Activated naive CD4-positive, alpha-beta T cell treated with anti-CD3 and anti-CD28 coated beads, Interleukin-2, amount 10 ng/mL, durations not matched to agents 7 days and 5 days (primary cell): ENCODE data around the gene SIGMAR1.

Experiments
- CTCF ChIA-PET: fragments of 350-600 bp; sonication (Branson Sonifier 250); formaldehyde crosslinking; loops from one replicate; lab custom pipeline; 2021; ENCODE audit warnings: antibody characterized with exemption; lab: Charles Lee
- DNase-seq: peaks from one replicate; pipeline ENCODE4 v3.0.0-alpha.2; 2020
- H3K27ac Mint-ChIP-seq: one replicate; pipeline ENCODE4 v1.8.0; 2021; ENCODE audit warnings: mild to moderate bottlenecking, moderate library complexity, mixed read lengths
- H3K27me3 Mint-ChIP-seq: one replicate; pipeline ENCODE4 v1.8.0; 2021; ENCODE audit warnings: mild to moderate bottlenecking, mixed read lengths
- H3K36me3 Mint-ChIP-seq: one replicate; pipeline ENCODE4 v1.8.0; 2021; ENCODE audit warnings: mixed read lengths
- H3K4me1 Mint-ChIP-seq: one replicate; pipeline ENCODE4 v1.8.0; 2021; ENCODE audit warnings: mixed read lengths
- H3K4me3 Mint-ChIP-seq: one replicate; pipeline ENCODE4 v1.8.0; 2021; ENCODE audit warnings: mild to moderate bottlenecking, moderate library complexity, mixed read lengths
- H3K9me3 Mint-ChIP-seq: one replicate; pipeline ENCODE4 v1.8.0; 2021; ENCODE audit warnings: mixed read lengths

SIGMAR1 gene

GRCh38 chr9:34637356-34638137, at the start of gene SIGMAR1:
Gene SIGMAR1, minus strand, starts transcription at chr9:34637787. Its CDS starts 90 bp downstream, at chr9:34637697.
- DNase-seq: peak; percentile 95
- Mint-ChIP-seq H3K27me3 (no peaks in the 10 kb centered on the region), H3K27ac (peak within 1 kb of the TSS; percentile 89), H3K4me3 (peak within 1 kb of the TSS; percentile 88), H3K9me3 (no peaks in the 10 kb centered on the region), H3K36me3 (peaks cover 12% of the 10 kb centered on the region), H3K4me1 (peaks cover 42% of the 10 kb centered on the region)
- CTCF ChIA-PET: interaction anchor here (0.9 to 9.9 kb wide), 11 partner anchors 9 to 348 kb away, joined by 3 to 130 read pairs (median 4); partner anchors contain the start of genes DCTN3, GALT and RPP25L

GRCh38 chr9:34686732-34687131, 49.1 kb upstream of the SIGMAR1 start:
- CTCF ChIA-PET: interaction anchor here (0.7 to 4.4 kb wide), 2 partner anchors 13 to 14 kb away, joined by 3 to 27 read pairs; no protein-coding TSS in a partner anchor
- H3K27me3 Mint-ChIP-seq: peaks cover 18% of the 10 kb centered on the region
- no peak overlapping the region for H3K27ac Mint-ChIP-seq
- no peaks in the 10 kb centered on the region for H3K9me3 Mint-ChIP-seq
- DNase-seq: no peak
- no peak overlapping the region for H3K4me3 Mint-ChIP-seq
- no peaks in the 10 kb centered on the region for H3K36me3 Mint-ChIP-seq
- no peaks in the 10 kb centered on the region for H3K4me1 Mint-ChIP-seq

- Mint-ChIP-seq H3K36me3 (no peaks in the 10 kb centered on the region), H3K27ac (no peak overlapping the region), H3K4me1 (no peaks in the 10 kb centered on the region), H3K4me3 (no peak overlapping the region), H3K27me3 (peaks cover 21% of the 10 kb centered on the region), H3K9me3 (no peaks in the 10 kb centered on the region)
- DNase-seq: no peak
- CTCF ChIA-PET: interaction anchor here (0.7 to 4.4 kb wide), 2 partner anchors 13 to 15 kb away, joined by 3 to 27 read pairs; no protein-coding TSS in a partner anchor
Observed at GRCh38 chr9:34686231-34686630, 48.6 kb upstream of the SIGMAR1 start.

DNA sequence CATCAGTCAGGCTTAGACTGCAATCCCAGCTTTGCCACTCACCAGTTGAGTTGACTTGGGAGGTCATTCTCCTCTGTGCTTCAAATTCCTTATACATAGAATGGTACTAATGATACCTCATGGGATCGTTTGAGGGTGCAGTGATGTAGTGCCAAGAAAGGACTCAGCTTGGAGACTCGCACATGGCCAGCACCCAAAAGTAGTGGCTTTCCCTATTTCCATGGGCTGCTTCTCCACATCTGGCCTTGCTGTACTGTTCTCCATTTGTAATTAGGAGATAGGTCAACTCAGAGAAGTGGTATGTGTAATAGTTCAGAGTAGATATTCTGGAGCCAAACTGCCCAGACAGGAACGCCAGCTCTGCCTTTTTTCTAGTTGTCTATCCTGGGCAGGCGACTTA, 48.0 kb upstream of the SIGMAR1 start:
- H3K27ac Mint-ChIP-seq: no peak overlapping the region
- H3K4me1 Mint-ChIP-seq: no peaks in the 10 kb centered on the region
- DNase-seq: no peak
- H3K9me3 Mint-ChIP-seq: no peaks in the 10 kb centered on the region
- no peaks in the 10 kb centered on the region for H3K36me3 Mint-ChIP-seq
- peaks cover 18% of the 10 kb centered on the region for H3K27me3 Mint-ChIP-seq
- CTCF ChIA-PET: interaction anchor here (4.4 kb wide), 1 partner anchor 15 kb away, joined by 27 read pairs; no protein-coding TSS in a partner anchor
- no peak overlapping the region for H3K4me3 Mint-ChIP-seq

DNA sequence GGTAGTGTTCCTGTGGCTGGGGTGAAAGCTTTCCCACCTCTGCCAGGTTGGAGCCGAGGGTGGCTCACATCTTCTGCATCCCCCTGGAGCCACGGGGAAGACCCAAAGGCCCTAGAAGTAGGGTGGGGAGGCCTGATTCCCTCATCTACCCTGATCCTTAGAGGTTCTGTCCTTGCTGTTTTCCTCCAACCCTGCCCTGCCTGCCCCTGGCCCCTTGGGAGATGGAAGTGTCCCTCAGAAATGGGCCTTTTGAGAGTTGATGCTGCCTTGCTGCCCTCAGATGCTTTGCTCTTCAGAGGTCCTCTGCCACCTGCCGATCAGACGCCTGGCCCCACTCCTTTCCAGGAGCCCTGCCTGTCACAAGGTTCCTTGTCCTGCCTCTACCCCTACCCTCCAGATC, 47.2 kb upstream of the SIGMAR1 start:
- Mint-ChIP-seq H3K9me3 (no peaks in the 10 kb centered on the region), H3K4me1 (no peaks in the 10 kb centered on the region), H3K4me3 (no peak overlapping the region), H3K27ac (peak overlapping the region; percentile 16), H3K36me3 (no peaks in the 10 kb centered on the region), H3K27me3 (peaks cover 16% of the 10 kb centered on the region)
- CTCF ChIA-PET: interaction anchor here (4.4 kb wide), 1 partner anchor 16 kb away, joined by 27 read pairs; no protein-coding TSS in a partner anchor
- no peak for DNase-seq

DNA sequence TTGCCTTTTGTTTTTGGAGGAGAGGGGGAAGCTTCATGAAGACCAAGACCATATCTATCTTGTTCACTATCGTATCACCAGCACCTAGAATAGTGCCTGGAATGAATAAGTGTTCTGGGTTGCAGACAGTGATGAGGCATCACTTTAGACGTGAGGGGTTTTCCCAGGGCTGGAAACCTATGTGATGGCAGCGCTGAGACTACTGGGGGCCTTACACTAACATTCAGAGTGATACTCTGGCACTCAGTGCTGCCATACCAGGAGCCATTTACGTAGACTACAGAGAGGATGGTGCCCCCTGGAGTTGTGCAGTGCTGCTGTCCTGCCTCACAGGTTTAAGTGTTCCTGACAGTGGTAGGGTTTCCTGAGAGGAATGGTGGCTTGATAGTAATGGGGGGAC, 46.6 kb upstream of the SIGMAR1 start:
- Mint-ChIP-seq H3K27me3 (peaks cover 13% of the 10 kb centered on the region), H3K36me3 (no peaks in the 10 kb centered on the region), H3K27ac (no peak overlapping the region), H3K4me1 (no peaks in the 10 kb centered on the region), H3K9me3 (no peaks in the 10 kb centered on the region), H3K4me3 (no peak overlapping the region)
- CTCF ChIA-PET: interaction anchor here (1.2 to 4.4 kb wide), 2 partner anchors 8 to 17 kb away, joined by 3 to 27 read pairs; no protein-coding TSS in a partner anchor
- DNase-seq: no peak

GRCh38 chr9:34675869-34676268, 38.3 kb upstream of the SIGMAR1 start:
- no peaks in the 10 kb centered on the region for H3K9me3 Mint-ChIP-seq
- no peak overlapping the region for H3K4me3 Mint-ChIP-seq
- no peaks in the 10 kb centered on the region for H3K27me3 Mint-ChIP-seq
- H3K27ac Mint-ChIP-seq: no peak overlapping the region
- H3K36me3 Mint-ChIP-seq: no peaks in the 10 kb centered on the region
- CTCF ChIA-PET: interaction anchor here (1.1 kb wide), 1 partner anchor 27 kb away, joined by 5 read pairs; no protein-coding TSS in a partner anchor
- no peak for DNase-seq
- H3K4me1 Mint-ChIP-seq: no peaks in the 10 kb centered on the region

DNA sequence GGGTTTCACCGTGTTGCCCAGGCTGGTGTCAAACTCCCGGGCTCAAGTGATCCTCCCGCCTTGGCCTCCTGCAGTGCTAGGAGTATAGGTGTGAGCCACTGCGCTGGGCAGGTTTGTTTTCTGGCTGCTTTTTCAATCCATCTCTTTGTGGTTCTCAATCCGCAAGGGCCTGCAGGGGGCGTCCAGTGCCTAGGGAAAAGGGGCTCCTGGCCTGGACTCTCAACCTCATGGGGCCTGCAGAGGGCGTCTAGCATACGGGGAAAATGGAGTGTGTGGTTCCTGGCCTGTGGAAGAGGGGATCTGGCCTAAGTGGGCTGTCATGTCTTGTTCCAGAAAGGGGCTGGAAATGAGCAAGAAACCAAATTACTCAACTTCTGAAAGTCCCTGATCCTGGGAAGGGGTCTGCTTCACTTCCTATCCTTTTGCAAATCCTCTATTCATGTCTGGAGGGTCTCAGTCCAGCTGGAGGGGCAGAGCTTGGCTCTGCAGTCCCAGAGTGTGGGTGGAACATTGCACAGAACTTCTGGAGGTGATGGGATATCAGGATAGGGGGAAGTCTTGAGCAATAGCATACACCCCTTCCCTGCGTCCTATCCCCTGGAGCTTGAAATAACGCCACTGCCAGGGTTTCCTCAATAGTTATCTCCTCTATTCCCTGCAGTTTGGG, 37.6 kb upstream of the SIGMAR1 start:
- no peaks in the 10 kb centered on the region for H3K4me1 Mint-ChIP-seq
- peak; percentile 74 for DNase-seq
- CTCF ChIA-PET: interaction anchor here (0.6 to 1.1 kb wide), 4 partner anchors 10 to 27 kb away, joined by 3 to 7 read pairs (median 4); no protein-coding TSS in a partner anchor
- peaks cover 3% of the 10 kb centered on the region for H3K9me3 Mint-ChIP-seq
- peaks cover 3% of the 10 kb centered on the region for H3K36me3 Mint-ChIP-seq
- H3K27me3 Mint-ChIP-seq: no peaks in the 10 kb centered on the region
- no peak overlapping the region for H3K4me3 Mint-ChIP-seq
- H3K27ac Mint-ChIP-seq: no peak overlapping the region

- Mint-ChIP-seq H3K4me3 (no peak overlapping the region), H3K36me3 (peaks cover 7% of the 10 kb centered on the region), H3K27me3 (peaks cover under 1% of the 10 kb centered on the region), H3K4me1 (no peaks in the 10 kb centered on the region), H3K9me3 (peaks cover 7% of the 10 kb centered on the region), H3K27ac (no peak overlapping the region)
- CTCF ChIA-PET: interaction anchor here (0.6 to 1.1 kb wide), 4 partner anchors 9 to 28 kb away, joined by 3 to 7 read pairs (median 4); no protein-coding TSS in a partner anchor
- no peak for DNase-seq
Observed at GRCh38 chr9:34674440-34674839, 36.9 kb upstream of the SIGMAR1 start.

DNA sequence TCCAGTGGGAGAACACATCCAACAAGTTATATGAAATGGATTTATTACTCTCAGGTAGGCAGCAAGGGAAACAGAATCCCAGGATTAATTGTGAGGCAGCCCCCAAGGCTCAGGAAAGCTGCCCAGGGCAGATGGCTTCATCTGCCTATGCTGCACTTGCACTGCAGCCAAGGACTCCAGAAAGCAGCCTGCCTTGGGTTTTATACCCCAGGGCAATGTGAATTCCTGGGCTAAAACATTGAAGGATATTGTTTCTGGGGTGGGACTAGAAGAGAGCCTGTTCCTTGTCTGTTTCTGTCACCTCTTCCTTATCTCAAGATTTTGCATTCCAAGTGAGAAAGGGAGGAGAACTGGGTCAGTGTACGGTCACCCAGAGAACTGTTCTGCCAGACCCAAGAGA, 33.7 kb upstream of the SIGMAR1 start:
- Mint-ChIP-seq H3K4me1 (peaks cover 5% of the 10 kb centered on the region), H3K9me3 (peaks cover 14% of the 10 kb centered on the region), H3K27ac (no peak overlapping the region), H3K4me3 (no peak overlapping the region), H3K36me3 (peaks cover 19% of the 10 kb centered on the region), H3K27me3 (peaks cover 8% of the 10 kb centered on the region)
- DNase-seq: no peak
- CTCF ChIA-PET: no interaction called here

DNA sequence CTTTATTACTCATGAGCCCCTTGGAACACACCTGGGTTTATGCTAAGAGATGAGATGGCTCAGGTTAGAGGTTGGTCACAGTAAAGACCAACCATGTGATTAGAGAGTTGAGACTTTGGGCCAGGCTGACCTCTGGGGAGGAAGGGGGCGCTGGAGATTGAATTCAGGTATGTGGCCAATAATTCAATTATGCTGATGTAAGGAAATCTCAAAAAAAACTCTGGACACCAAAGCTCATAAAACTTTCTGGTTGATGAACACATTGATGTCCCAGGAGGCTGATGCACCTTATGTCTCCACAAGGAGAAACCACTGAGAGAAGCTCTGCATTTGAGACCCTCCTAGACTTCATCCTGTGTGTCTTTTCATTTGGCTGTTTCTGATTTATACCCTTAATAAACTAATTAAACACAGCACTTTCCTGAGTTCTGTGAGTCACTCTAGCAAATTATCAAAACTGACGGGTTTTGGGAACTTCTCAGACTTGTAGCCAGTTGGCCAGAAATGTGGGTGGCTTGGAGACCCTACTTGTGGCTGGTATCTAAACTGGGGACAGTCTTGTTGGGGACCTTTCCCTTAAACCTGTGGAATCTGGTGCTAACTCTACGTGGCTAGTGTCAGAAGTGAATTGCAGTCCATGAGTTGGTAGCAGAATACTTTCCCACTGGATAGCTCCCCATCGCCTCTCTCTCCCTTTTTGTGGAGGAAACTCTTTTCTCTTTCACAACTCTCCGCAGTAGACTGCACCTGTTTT, 32.4 kb upstream of the SIGMAR1 start:
- DNase-seq: no peak
- Mint-ChIP-seq H3K27ac (no peak overlapping the region), H3K9me3 (peaks cover 14% of the 10 kb centered on the region), H3K36me3 (peaks cover 21% of the 10 kb centered on the region), H3K27me3 (peaks cover 15% of the 10 kb centered on the region), H3K4me3 (no peak overlapping the region), H3K4me1 (peaks cover 11% of the 10 kb centered on the region)
- CTCF ChIA-PET: interaction anchor here (1.1 kb wide), 1 partner anchor 33 kb away, joined by 3 read pairs; no protein-coding TSS in a partner anchor

- H3K4me3 Mint-ChIP-seq: peak overlapping the region; percentile 85
- peak overlapping the region; percentile 93 for H3K27ac Mint-ChIP-seq
- H3K36me3 Mint-ChIP-seq: peaks cover 38% of the 10 kb centered on the region
- peaks cover 49% of the 10 kb centered on the region for H3K4me1 Mint-ChIP-seq
- peak; percentile 92 for DNase-seq
- CTCF ChIA-PET: interaction anchor here (0.8 to 5.2 kb wide), 9 partner anchors 9 to 446 kb away, joined by 3 to 36 read pairs (median 4); partner anchors contain the start of genes GALT and SIGMAR1
- peaks cover 14% of the 10 kb centered on the region for H3K9me3 Mint-ChIP-seq
- peaks cover 15% of the 10 kb centered on the region for H3K27me3 Mint-ChIP-seq
Observed at GRCh38 chr9:34665381-34666250, 28.0 kb upstream of the SIGMAR1 start.

DNA sequence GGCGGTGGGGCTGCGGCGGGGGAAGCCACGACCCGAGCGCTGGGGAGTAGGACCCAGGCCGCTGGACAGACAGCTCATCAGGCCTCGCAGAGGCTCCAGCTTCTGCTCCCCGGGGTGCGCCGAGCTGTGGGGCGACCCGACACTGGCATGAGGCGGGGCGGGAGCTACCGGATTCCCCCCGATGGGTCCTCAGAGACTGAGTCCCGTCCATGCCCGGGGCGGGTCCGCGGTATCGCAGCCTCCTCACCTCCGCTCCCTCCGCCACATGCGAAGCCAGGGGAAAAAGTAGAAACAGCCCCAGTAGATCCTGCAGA, 27.4 kb upstream of the SIGMAR1 start:
- H3K4me1 Mint-ChIP-seq: peaks cover 49% of the 10 kb centered on the region
- peaks cover 11% of the 10 kb centered on the region for H3K9me3 Mint-ChIP-seq
- no peak for DNase-seq
- peaks cover 41% of the 10 kb centered on the region for H3K36me3 Mint-ChIP-seq
- peaks cover 15% of the 10 kb centered on the region for H3K27me3 Mint-ChIP-seq
- CTCF ChIA-PET: interaction anchor here (0.8 to 5.2 kb wide), 10 partner anchors 10 to 447 kb away, joined by 3 to 36 read pairs (median 4); partner anchors contain the start of genes GALT and SIGMAR1
- peak overlapping the region; percentile 93 for H3K27ac Mint-ChIP-seq
- H3K4me3 Mint-ChIP-seq: peak overlapping the region; percentile 85
